Measurements from ENCODE around the gene SLK. TPM values are rescaled to one million over a fixed set of nuclear protein-coding genes. Genes with fewer than 3 reads are reported as not detected.

The SLK gene
- 10 to 100 TPM; 47.0 to 50.2 TPM for total RNA-seq
- 10 to 100 TPM; 16.0 to 19.7 TPM for polyA plus RNA-seq
- long read RNA-seq, donor 1, partial matches to known transcripts = 5 of 12 reads
- long read RNA-seq, donor 1, other reads (novel, unspliced or antisense) = 7 of 12 reads
- long read RNA-seq, donor 2, full-length matches to known transcripts = 9 of 53 reads
- long read RNA-seq, donor 2, partial matches to known transcripts = 36 of 53 reads
- long read RNA-seq, donor 2, other reads (novel, unspliced or antisense) = 8 of 53 reads

DNA sequence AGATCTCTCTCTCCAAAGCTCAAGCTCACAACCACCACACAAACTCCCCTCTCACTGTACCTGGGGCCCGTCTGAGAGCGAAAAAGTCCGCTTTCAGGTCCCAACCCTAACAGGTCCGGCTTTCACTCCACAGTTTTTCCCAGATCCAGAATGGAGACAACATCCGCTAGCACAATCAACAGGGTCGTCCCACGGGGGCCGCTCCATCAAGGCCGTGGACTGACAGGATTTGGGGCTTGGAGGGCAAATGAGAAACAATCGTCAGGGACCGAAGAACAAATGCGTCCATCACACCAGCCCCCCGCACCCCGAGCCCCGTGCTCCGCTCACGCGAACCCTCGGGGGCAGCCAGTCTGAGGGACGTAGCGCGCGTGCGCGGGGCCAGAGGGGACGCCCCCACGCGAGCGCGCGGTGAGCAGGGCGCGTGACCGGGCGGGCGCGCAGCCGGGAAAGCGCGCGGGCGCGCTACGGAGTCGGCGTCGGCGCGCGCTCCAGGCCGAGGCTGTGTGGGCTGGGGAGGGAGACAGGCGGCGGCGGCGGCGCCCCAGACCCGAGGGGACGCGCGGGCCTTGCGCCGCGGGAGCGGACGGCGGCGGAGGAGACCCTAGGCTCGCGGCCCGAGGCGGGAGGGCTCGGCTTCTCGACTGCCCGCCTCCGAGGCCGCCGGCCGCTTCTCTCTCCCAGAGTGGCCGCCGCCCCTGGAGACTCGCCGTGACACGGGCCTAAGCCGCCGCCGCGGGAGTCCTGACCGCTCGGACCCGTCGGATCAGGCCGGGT lies at the start of gene SLK:
Gene SLK, plus strand, starts transcription at position 470 of the 777 bp plus-strand sequence. CDS start 606 bp downstream, outside the sequence.
- peak; percentile 95 for ATAC-seq (ENCODE audit: low FRiP score)
- WGBS, 2 donors = 1% methylated on average over 54 to 92 of the region's 92 CpGs
- DNase-seq = peak; percentile 89 to 94
- Histone ChIP-seq H3K9me3 (ENCODE audit: control insufficient read depth, low read length) (no peaks in the 10 kb centered on the region), H3K36me3 (ENCODE audit: control insufficient read depth in 1 of 2, insufficient read depth in 2 of 2, low read length in 1 of 2) (no peaks in the 10 kb centered on the region), H3K4me1 (ENCODE audit: control insufficient read depth in 1 of 2, insufficient read depth in 2 of 2, low read length in 2 of 2) (peaks cover 0 to 4% of the 10 kb centered on the region in 2 donors), H3K27me3 (ENCODE audit: control insufficient read depth in 1 of 2, insufficient read depth in 2 of 2, low read length in 1 of 2) (no peaks in the 10 kb centered on the region), H3K4me3 (ENCODE audit: low read length in 2 of 2) (peak within 1 kb of the TSS; percentile 87 to 100), H3K27ac (ENCODE audit: low read depth in 1 of 2, low read length in 2 of 2) (peak within 1 kb of the TSS; percentile 80 to 93)
- intact Hi-C loops (cut with DNase I) = loop anchor here (1.0 to 5.0 kb wide), 3 partner anchors 48 to 154 kb away; partner anchors contain the start of gene STN1 (in 1 of the 2)

DNA sequence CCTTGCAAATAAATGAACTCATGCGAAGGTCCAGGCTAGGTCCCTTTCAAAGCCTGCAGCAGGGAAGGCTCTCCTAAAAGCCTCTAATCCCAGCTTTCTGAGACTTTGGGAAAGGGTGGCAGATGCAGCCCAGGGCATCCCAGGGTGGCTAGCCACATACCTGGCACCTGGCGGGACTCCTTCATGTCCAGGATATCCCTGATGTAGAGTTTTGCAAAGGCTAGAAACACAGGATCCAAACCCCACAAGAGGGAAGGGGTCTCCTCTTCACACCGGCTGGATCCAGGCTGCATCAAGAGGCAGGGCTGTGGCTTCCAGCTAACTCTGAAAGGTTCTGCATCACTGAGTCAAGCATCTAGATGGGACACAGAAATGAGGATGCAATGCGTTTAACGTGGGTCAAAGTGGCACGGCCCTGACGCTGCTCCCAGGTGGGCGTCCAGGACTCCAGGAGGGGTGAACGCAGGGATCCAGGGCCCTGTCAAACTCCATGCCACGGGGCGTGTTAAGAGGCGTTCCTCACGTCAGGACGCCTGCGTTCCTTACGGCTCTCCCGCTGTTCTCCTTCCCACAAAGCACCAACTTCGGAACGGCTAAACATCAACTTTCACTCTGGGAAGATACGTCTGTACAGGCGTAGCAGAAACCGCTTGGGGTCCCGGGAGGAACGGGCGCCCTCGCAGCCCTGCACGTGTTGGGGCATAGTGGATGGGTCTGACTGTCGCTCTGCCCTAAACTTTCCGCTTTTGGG lies 49.5 kb upstream of the SLK start:
- H3K4me1 ChIP-seq (ENCODE audit: control insufficient read depth in 1 of 2, insufficient read depth in 2 of 2, low read length in 2 of 2) = peaks cover 0 to 2% of the 10 kb centered on the region in 2 donors
- peak overlapping the region; percentile 53 to 86 for H3K27ac ChIP-seq (ENCODE audit: low read depth in 1 of 2, low read length in 2 of 2)
- peak overlapping the region; percentile 70 to 86 for H3K4me3 ChIP-seq (ENCODE audit: low read length in 2 of 2)
- intact Hi-C loops (cut with DNase I) = loop anchor here (2.0 to 5.0 kb wide), 3 partner anchors 49 to 420 kb away; partner anchors contain the start of genes ITPRIP (in 1 of the 2), SFR1 (in 1 of the 2) and SLK (in 1 of the 2)
- WGBS, 2 donors = 1 to 2% methylated on average over 29 of the region's 29 CpGs
- no peaks in the 10 kb centered on the region for H3K9me3 ChIP-seq (ENCODE audit: control insufficient read depth, low read length)
- no peaks in the 10 kb centered on the region for H3K36me3 ChIP-seq (ENCODE audit: control insufficient read depth in 1 of 2, insufficient read depth in 2 of 2, low read length in 1 of 2)
- ATAC-seq (ENCODE audit: low FRiP score) = peak; percentile 77
- H3K27me3 ChIP-seq (ENCODE audit: control insufficient read depth in 1 of 2, insufficient read depth in 2 of 2, low read length in 1 of 2) = no peaks in the 10 kb centered on the region
- DNase-seq = peak in 1 of 2 donors; percentile 68

DNA sequence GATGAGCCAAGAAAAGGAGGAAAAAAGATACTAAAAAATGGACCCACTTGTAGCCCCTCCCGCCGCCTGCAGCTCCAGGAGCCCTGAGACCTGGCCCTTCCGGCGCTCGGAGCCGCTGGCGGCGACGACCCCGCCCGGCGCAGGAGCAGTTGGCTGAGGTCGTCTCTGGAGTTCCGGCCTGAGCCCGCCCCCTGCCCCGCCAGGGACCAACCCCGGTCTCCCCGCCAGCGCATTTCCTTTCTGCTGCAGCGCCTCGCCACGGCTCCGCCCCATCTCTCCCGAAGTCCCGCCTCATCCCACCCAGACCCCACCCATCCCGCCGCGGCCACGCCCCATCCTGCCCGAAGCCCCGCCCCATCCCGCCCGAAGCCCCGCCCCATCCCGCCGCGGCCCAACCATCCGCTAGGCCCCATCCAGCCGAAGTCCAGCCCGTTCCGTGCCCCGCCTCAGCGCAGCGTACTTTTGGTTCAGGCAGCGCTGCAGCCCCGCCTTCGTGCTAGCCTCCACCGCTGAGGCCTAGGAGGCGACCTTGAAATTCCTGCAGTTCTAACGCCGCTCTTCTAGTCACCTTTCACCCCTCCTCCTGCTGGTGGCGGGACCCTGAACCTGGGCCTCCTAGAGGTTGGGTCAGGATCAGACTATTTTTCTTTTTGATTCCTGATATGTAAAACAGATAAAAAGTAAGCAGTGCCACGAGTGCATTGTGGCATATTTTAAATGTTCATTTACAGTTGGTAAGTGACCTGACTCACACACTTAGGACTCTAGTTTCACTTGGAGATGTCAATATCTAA lies 48.7 kb upstream of the SLK start, which contains the start of gene STN1:
Gene STN1, minus strand, starts transcription at position 132 of the 794 bp plus-strand sequence. CDS start 590 bp downstream, outside the sequence.
- no peaks in the 10 kb centered on the region for H3K27me3 ChIP-seq (ENCODE audit: control insufficient read depth in 1 of 2, insufficient read depth in 2 of 2, low read length in 1 of 2)
- DNase-seq (peak; percentile 98 to 99), ATAC-seq (ENCODE audit: low FRiP score) (peak; percentile 98)
- H3K9me3 ChIP-seq (ENCODE audit: control insufficient read depth, low read length) = no peaks in the 10 kb centered on the region
- peaks cover 0 to 2% of the 10 kb centered on the region in 2 donors for H3K4me1 ChIP-seq (ENCODE audit: control insufficient read depth in 1 of 2, insufficient read depth in 2 of 2, low read length in 2 of 2)
- intact Hi-C loops (cut with DNase I) = loop anchor here (2.0 to 5.0 kb wide), 3 partner anchors 49 to 419 kb away; partner anchors contain the start of genes ITPRIP (in 1 of the 2), SFR1 (in 1 of the 2) and SLK (in 1 of the 2)
- 0 to 1% methylated on average over 31 to 53 of the region's 53 CpGs for WGBS, 2 donors
- peak within 1 kb of the TSS; percentile 70 to 86 for H3K4me3 ChIP-seq (ENCODE audit: low read length in 2 of 2)
- H3K27ac ChIP-seq (ENCODE audit: low read depth in 1 of 2, low read length in 2 of 2) = peak within 1 kb of the TSS; percentile 86 to 97
- H3K36me3 ChIP-seq (ENCODE audit: control insufficient read depth in 1 of 2, insufficient read depth in 2 of 2, low read length in 1 of 2) = no peaks in the 10 kb centered on the region

DNA sequence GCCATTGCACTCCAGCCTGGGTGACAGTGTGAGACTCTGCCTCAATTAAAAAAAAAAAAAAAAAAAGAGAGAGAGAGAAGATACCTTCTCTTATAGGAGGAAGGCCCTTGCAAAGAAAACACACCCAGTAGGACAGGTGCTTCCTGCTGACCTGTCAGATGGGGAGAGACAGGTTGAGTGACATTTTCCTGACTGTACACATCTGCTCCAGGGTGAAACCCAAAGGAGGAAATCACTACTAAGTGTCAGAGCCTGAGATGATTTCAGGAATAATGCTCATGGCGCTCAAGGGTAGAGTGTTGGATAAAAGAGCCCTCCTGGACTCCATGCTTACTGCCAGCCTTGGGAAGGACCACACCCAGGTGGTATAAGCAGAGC lies 47.3 kb upstream of the SLK start:
- Histone ChIP-seq H3K36me3 (ENCODE audit: control insufficient read depth in 1 of 2, insufficient read depth in 2 of 2, low read length in 1 of 2) (no peaks in the 10 kb centered on the region), H3K4me1 (ENCODE audit: control insufficient read depth in 1 of 2, insufficient read depth in 2 of 2, low read length in 2 of 2) (peaks cover 0 to 2% of the 10 kb centered on the region in 2 donors), H3K27ac (ENCODE audit: low read depth in 1 of 2, low read length in 2 of 2) (no peak overlapping the region), H3K9me3 (ENCODE audit: control insufficient read depth, low read length) (no peaks in the 10 kb centered on the region), H3K4me3 (ENCODE audit: low read length in 2 of 2) (no peak overlapping the region), H3K27me3 (ENCODE audit: control insufficient read depth in 1 of 2, insufficient read depth in 2 of 2, low read length in 1 of 2) (no peaks in the 10 kb centered on the region)
- intact Hi-C loops (cut with DNase I) = loop anchor here (2.0 to 5.0 kb wide), 3 partner anchors 47 to 418 kb away; partner anchors contain the start of genes ITPRIP (in 1 of the 2), SFR1 (in 1 of the 2) and SLK (in 1 of the 2)
- no peak for ATAC-seq (ENCODE audit: low FRiP score)
- DNase-seq = no peak
- WGBS, 2 donors = 99 to 100% methylated on average over 1 of the region's 1 CpG

DNA sequence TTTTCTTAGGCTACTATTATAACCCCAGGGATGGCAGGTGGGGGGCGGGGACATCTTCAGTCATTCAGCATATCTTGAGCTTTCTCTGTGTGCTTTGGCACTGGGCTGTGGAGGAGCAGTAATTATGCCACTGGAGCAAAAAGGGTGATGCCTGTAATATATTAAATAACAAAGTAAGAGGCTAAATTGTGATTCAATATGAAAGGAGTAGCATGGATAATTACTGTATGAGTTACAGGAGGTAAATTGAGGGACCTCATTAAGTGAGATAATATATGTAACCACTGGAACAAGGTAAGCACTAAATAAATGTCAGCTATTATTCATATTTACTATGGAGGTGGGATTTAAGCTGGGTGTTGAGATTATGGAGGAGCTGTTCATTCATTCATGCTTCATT lies 45.7 kb upstream of the SLK start:
- ATAC-seq (ENCODE audit: low FRiP score) (no peak), DNase-seq (no peak)

GRCh38 chr10:103921750-103922195 lies 45.2 kb upstream of the SLK start:
- Histone ChIP-seq H3K27ac (ENCODE audit: low read depth in 1 of 2, low read length in 2 of 2) (no peak overlapping the region), H3K36me3 (ENCODE audit: control insufficient read depth in 1 of 2, insufficient read depth in 2 of 2, low read length in 1 of 2) (no peaks in the 10 kb centered on the region), H3K4me3 (ENCODE audit: low read length in 2 of 2) (no peak overlapping the region), H3K4me1 (ENCODE audit: control insufficient read depth in 1 of 2, insufficient read depth in 2 of 2, low read length in 2 of 2) (no peaks in the 10 kb centered on the region), H3K27me3 (ENCODE audit: control insufficient read depth in 1 of 2, insufficient read depth in 2 of 2, low read length in 1 of 2) (no peaks in the 10 kb centered on the region), H3K9me3 (ENCODE audit: control insufficient read depth, low read length) (no peaks in the 10 kb centered on the region)
- WGBS, 2 donors = 49 to 56% methylated on average over 7 of the region's 7 CpGs
- intact Hi-C loops (cut with DNase I) = no loop called here
- ATAC-seq (ENCODE audit: low FRiP score) (no peak), DNase-seq (no peak)

More for the DNA sequence above, 45.7 kb upstream of the SLK start:
- H3K4me3 ChIP-seq (ENCODE audit: low read length in 2 of 2) = no peak overlapping the region
- H3K36me3 ChIP-seq (ENCODE audit: control insufficient read depth in 1 of 2, insufficient read depth in 2 of 2, low read length in 1 of 2) = no peaks in the 10 kb centered on the region
- no peaks in the 10 kb centered on the region for H3K4me1 ChIP-seq (ENCODE audit: control insufficient read depth in 1 of 2, insufficient read depth in 2 of 2, low read length in 2 of 2)
- H3K27ac ChIP-seq (ENCODE audit: low read depth in 1 of 2, low read length in 2 of 2) = no peak overlapping the region
- intact Hi-C loops (cut with DNase I) = no loop called here
- no peaks in the 10 kb centered on the region for H3K9me3 ChIP-seq (ENCODE audit: control insufficient read depth, low read length)
- no peaks in the 10 kb centered on the region for H3K27me3 ChIP-seq (ENCODE audit: control insufficient read depth in 1 of 2, insufficient read depth in 2 of 2, low read length in 1 of 2)
- WGBS, 2 donors = 79 to 89% methylated on average over 1 of the region's 1 CpG

DNA sequence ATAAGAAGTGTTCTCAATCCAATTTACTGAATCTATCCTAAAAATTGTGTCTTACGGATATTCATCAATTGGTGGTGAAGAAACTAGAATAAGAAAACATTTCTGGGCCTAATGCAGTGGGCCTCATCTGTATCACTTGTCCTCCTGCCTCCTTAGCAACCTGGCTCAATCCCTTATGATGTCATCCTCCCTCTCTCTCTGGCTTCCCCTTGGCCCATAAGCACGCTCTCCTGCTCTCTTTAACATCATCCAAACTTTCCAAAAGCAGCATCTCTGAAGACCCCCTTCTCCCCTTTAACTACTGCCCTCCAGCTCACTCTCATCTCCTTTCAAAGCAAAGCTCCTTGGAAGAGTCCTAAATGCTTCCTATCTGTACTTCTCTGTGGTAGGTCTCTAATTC lies 44.3 kb upstream of the SLK start:
- DNase-seq (no peak), ATAC-seq (ENCODE audit: low FRiP score) (no peak)
- no peaks in the 10 kb centered on the region for H3K4me1 ChIP-seq (ENCODE audit: control insufficient read depth in 1 of 2, insufficient read depth in 2 of 2, low read length in 2 of 2)
- no peaks in the 10 kb centered on the region for H3K36me3 ChIP-seq (ENCODE audit: control insufficient read depth in 1 of 2, insufficient read depth in 2 of 2, low read length in 1 of 2)
- 83 to 88% methylated on average over 2 of the region's 2 CpGs for WGBS, 2 donors
- no peak overlapping the region for H3K27ac ChIP-seq (ENCODE audit: low read depth in 1 of 2, low read length in 2 of 2)
- H3K4me3 ChIP-seq (ENCODE audit: low read length in 2 of 2) = no peak overlapping the region
- intact Hi-C loops (cut with DNase I) = no loop called here
- H3K27me3 ChIP-seq (ENCODE audit: control insufficient read depth in 1 of 2, insufficient read depth in 2 of 2, low read length in 1 of 2) = no peaks in the 10 kb centered on the region
- no peaks in the 10 kb centered on the region for H3K9me3 ChIP-seq (ENCODE audit: control insufficient read depth, low read length)

Measured in aorta (tissue), 5 donors.